Neural cell (in vitro differentiated cells): ENCODE data around the gene CPVL. TPM values are rescaled to one million over a fixed set of nuclear protein-coding genes. Genes with fewer than 3 reads are reported as not detected.

Source experiments
- H2AFZ ChIP-seq: fragments of 200-600, 300-800 bp; sonication (generic), shearing (Covaris generic); 2 replicates; pipeline ENCODE4 v1.6.0; 2014; ENCODE audit warnings: low read depth, mild to moderate bottlenecking, antibody characterized with exemption, low read length, moderate library complexity
- H3F3A ChIP-seq: fragments of 200-600 bp; shearing (Covaris generic); 2 replicates; pipeline ENCODE4 v1.6.1; 2016; ENCODE audit warnings: mild to moderate bottlenecking, moderate library complexity, mixed read lengths, antibody characterized with exemption, low read length; ENCODE audit not compliant: insufficient read depth, poor library complexity, severe bottlenecking
- H3K27ac ChIP-seq: fragments of 200-600, 300-800 bp; sonication (generic), shearing (Covaris generic); 2 replicates; pipeline ENCODE4 v1.5.1; 2014; ENCODE audit warnings: mild to moderate bottlenecking, low read length, moderate library complexity
- H3K27me3 ChIP-seq: fragments of 300-800, 200-600 bp; sonication (generic), shearing (Covaris generic); 2 replicates; pipeline ENCODE4 v1.6.0; 2014; ENCODE audit warnings: mild to moderate bottlenecking, low read depth, low read length, moderate library complexity; ENCODE audit not compliant: insufficient read depth
- H3K36me3 ChIP-seq: fragments of 300-800, 200-600 bp; sonication (generic), shearing (Covaris generic); 2 replicates; pipeline ENCODE4 v1.5.1; 2014; ENCODE audit warnings: mild to moderate bottlenecking, antibody characterized with exemption, low read length, moderate library complexity; ENCODE audit not compliant: insufficient read depth
- H3K4me2 ChIP-seq: fragments of 300-800, 200-600 bp; sonication (generic), shearing (Covaris generic); 2 replicates; pipeline ENCODE4 v1.6.0; 2014; ENCODE audit warnings: mild to moderate bottlenecking, low read length
- H3K4me3 ChIP-seq: fragments of 300-800, 200-600 bp; sonication (generic), shearing (Covaris generic); 2 replicates; pipeline ENCODE4 v1.5.1; 2014; ENCODE audit warnings: mild to moderate bottlenecking, low read length, moderate library complexity
- H3K79me2 ChIP-seq: fragments of 200-600 bp; shearing (Covaris generic); replicated peaks from 2 replicates; pipeline ENCODE4 v1.6.0; 2014; ENCODE audit warnings: mild to moderate bottlenecking, low read length, moderate library complexity; ENCODE audit not compliant: insufficient read depth
- H3K9ac ChIP-seq: fragments of 300-800, 200-600 bp; sonication (generic), shearing (Covaris generic); 2 replicates; pipeline ENCODE4 v1.6.1; 2016; ENCODE audit warnings: mild to moderate bottlenecking, low read length, mixed read lengths
- H3K9me2 ChIP-seq: fragments of 200-600 bp; shearing (Covaris generic); 2 replicates; pipeline ENCODE4 v1.6.1; 2016; ENCODE audit warnings: mild to moderate bottlenecking, low read length, mixed read lengths; ENCODE audit not compliant: insufficient read depth
- H3K9me3 ChIP-seq: fragments of 200-600, 300-800 bp; sonication (generic), shearing (Covaris generic); 2 replicates; pipeline ENCODE4 v1.6.1; 2016; ENCODE audit warnings: mild to moderate bottlenecking, mixed run types, low read length, moderate library complexity, mixed read lengths
- H4K20me1 ChIP-seq: fragments of 200-600 bp; shearing (Covaris generic); 2 replicates; pipeline ENCODE4 v1.6.1; 2016; ENCODE audit warnings: mild to moderate bottlenecking, mixed run types; ENCODE audit not compliant: insufficient read depth
- CTCF ChIP-seq: fragments of 450-650 bp; IDR thresholded peaks from 2 replicates; pipeline ENCODE4 v1.5.1; 2014; ENCODE audit warnings: antibody characterized with exemption, mild to moderate bottlenecking, moderate library complexity; ENCODE audit not compliant: poor library complexity, severe bottlenecking
- EP300 ChIP-seq: fragments of 450-650 bp; conservative IDR thresholded peaks from 2 replicates; pipeline ENCODE4 v1.6.1; 2014; ENCODE audit warnings: antibody characterized with exemption, mild to moderate bottlenecking, moderate library complexity; ENCODE audit not compliant: poor library complexity, severe bottlenecking
- EZH2 ChIP-seq: fragments of 200-600, 300-800 bp; shearing (Covaris generic), sonication (generic); IDR thresholded peaks from 2 replicates; pipeline ENCODE4 v1.6.1; 2014; ENCODE audit warnings: antibody characterized with exemption, low read length, borderline replicate concordance, mild to moderate bottlenecking; ENCODE audit not compliant: insufficient read depth, poor library complexity, severe bottlenecking
- MXI1 ChIP-seq: fragments of 450-650 bp; conservative IDR thresholded peaks from 2 replicates; pipeline ENCODE4 v1.6.1; 2014; ENCODE audit warnings: antibody characterized with exemption, mild to moderate bottlenecking; ENCODE audit not compliant: poor library complexity, severe bottlenecking
- POLR2AphosphoS5 ChIP-seq: IDR thresholded peaks from 2 replicates; pipeline ENCODE4 v1.6.1; 2012
- RAD21 ChIP-seq: fragments of 450-650 bp; conservative IDR thresholded peaks from 2 replicates; pipeline ENCODE4 v1.6.1; 2014; ENCODE audit warnings: antibody characterized with exemption, mild to moderate bottlenecking, moderate library complexity
- REST ChIP-seq: IDR thresholded peaks from 2 replicates; pipeline ENCODE4 v1.6.1; 2012; ENCODE audit warnings: borderline replicate concordance
- SMC3 ChIP-seq: fragments of 450-650 bp; conservative IDR thresholded peaks from 2 replicates; pipeline ENCODE4 v1.6.1; 2014; ENCODE audit warnings: antibody characterized with exemption, mild to moderate bottlenecking, moderate library complexity; ENCODE audit not compliant: poor library complexity
- TAF1 ChIP-seq: IDR thresholded peaks from 2 replicates; pipeline ENCODE4 v1.6.1; 2012; ENCODE audit warnings: low read depth
- polyA plus RNA-seq: library from polyadenylated mRNA; depleted of rRNA; stranded (reverse); fragments of >200 nt; gene quantifications from 2 replicates; pipeline ENCODE4 v1.2.3, GENCODE V29; 2014

The CPVL gene
- polyA plus RNA-seq, 1 donor from 2014 or later, result 13.0 TPM

DNA sequence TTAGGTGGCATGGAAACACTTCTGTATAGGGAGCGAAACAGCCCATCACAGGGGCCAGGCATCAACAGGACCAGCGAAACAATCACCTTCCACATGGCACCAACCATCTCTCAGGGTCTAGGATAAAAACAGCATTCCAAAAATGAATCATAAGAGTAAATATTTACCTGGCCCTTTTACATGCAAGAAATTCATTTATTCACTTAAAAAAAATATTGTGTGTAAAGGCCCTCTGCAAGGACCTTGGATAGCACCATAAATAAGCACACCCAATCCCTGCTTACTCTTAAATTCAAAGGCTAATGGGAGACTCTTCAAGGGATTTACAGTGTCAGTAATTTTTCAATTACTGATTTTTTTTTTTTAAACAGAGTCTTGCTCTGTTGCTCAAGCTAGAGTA is 25.4 kb downstream of the CPVL start:
- no peak overlapping the region for H3K4me2 ChIP-seq
- no peaks in the 10 kb centered on the region for H3K9me2 ChIP-seq
- no peak overlapping the region for H3K4me3 ChIP-seq
- no peaks in the 10 kb centered on the region for H3K79me2 ChIP-seq
- H3K9me3 ChIP-seq, result no peaks in the 10 kb centered on the region
- TF ChIP-seq TAF1, result no peak
- no peak for TF ChIP-seq REST
- no peak for TF ChIP-seq SMC3
- no peak for TF ChIP-seq EP300
- no peak for TF ChIP-seq RAD21
- TF ChIP-seq CTCF, result no peak
- no peak for TF ChIP-seq POLR2AphosphoS5
- no peak for TF ChIP-seq MXI1
- TF ChIP-seq EZH2, result no peak
- no peak overlapping the region for H3K9ac ChIP-seq
- H3K27me3 ChIP-seq, result no peaks in the 10 kb centered on the region
- no peaks in the 10 kb centered on the region for H4K20me1 ChIP-seq
- H3F3A ChIP-seq, result peaks cover 2% of the 10 kb centered on the region
- H3K27ac ChIP-seq, result no peak overlapping the region
- no peaks in the 10 kb centered on the region for H3K36me3 ChIP-seq
- H2AFZ ChIP-seq, result no peak overlapping the region

DNA sequence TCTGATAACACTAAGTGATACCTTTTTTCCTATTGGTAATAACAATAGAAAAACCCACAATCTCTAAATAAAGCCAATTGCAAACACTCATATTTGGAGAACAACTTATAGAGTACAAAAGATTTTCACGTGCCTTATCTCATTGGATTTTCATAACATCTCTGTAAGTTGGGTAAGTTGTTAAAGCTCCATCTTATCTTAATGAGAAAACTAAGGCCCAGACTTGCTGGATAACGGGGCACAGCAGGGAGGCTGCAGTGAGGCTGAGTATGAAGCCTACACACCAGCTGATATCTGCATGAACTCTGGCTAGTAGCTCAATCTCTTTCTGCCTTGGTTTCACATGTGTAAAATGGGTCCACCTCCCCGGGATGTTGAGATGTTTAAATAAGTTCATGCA is 26.8 kb downstream of the CPVL start:
- H3K27ac ChIP-seq, result no peak overlapping the region
- no peak overlapping the region for H2AFZ ChIP-seq
- H4K20me1 ChIP-seq, result no peaks in the 10 kb centered on the region
- TF ChIP-seq EZH2 (no peak), TAF1 (no peak), REST (no peak), POLR2AphosphoS5 (no peak), MXI1 (no peak), EP300 (no peak)
- H3K9me2 ChIP-seq, result no peaks in the 10 kb centered on the region
- no peaks in the 10 kb centered on the region for H3K9me3 ChIP-seq
- H3F3A ChIP-seq, result peaks cover 2% of the 10 kb centered on the region
- H3K4me2 ChIP-seq, result no peak overlapping the region
- H3K27me3 ChIP-seq, result no peaks in the 10 kb centered on the region
- no peak overlapping the region for H3K4me3 ChIP-seq
- no peaks in the 10 kb centered on the region for H3K79me2 ChIP-seq
- H3K9ac ChIP-seq, result no peak overlapping the region
- no peaks in the 10 kb centered on the region for H3K36me3 ChIP-seq
